ENCODE data around the gene COL15A1. TPM values are rescaled to one million over a fixed set of nuclear protein-coding genes. Genes with fewer than 3 reads are reported as not detected.

The COL15A1 gene
- total and polyA plus RNA-seq, 2 of the 8 experiments (the other 6 are each of a cell fraction or from before 2014, with no cell fraction given), result 0.12 to 0.15 TPM

- TF ChIP-seq, protein P1, sequence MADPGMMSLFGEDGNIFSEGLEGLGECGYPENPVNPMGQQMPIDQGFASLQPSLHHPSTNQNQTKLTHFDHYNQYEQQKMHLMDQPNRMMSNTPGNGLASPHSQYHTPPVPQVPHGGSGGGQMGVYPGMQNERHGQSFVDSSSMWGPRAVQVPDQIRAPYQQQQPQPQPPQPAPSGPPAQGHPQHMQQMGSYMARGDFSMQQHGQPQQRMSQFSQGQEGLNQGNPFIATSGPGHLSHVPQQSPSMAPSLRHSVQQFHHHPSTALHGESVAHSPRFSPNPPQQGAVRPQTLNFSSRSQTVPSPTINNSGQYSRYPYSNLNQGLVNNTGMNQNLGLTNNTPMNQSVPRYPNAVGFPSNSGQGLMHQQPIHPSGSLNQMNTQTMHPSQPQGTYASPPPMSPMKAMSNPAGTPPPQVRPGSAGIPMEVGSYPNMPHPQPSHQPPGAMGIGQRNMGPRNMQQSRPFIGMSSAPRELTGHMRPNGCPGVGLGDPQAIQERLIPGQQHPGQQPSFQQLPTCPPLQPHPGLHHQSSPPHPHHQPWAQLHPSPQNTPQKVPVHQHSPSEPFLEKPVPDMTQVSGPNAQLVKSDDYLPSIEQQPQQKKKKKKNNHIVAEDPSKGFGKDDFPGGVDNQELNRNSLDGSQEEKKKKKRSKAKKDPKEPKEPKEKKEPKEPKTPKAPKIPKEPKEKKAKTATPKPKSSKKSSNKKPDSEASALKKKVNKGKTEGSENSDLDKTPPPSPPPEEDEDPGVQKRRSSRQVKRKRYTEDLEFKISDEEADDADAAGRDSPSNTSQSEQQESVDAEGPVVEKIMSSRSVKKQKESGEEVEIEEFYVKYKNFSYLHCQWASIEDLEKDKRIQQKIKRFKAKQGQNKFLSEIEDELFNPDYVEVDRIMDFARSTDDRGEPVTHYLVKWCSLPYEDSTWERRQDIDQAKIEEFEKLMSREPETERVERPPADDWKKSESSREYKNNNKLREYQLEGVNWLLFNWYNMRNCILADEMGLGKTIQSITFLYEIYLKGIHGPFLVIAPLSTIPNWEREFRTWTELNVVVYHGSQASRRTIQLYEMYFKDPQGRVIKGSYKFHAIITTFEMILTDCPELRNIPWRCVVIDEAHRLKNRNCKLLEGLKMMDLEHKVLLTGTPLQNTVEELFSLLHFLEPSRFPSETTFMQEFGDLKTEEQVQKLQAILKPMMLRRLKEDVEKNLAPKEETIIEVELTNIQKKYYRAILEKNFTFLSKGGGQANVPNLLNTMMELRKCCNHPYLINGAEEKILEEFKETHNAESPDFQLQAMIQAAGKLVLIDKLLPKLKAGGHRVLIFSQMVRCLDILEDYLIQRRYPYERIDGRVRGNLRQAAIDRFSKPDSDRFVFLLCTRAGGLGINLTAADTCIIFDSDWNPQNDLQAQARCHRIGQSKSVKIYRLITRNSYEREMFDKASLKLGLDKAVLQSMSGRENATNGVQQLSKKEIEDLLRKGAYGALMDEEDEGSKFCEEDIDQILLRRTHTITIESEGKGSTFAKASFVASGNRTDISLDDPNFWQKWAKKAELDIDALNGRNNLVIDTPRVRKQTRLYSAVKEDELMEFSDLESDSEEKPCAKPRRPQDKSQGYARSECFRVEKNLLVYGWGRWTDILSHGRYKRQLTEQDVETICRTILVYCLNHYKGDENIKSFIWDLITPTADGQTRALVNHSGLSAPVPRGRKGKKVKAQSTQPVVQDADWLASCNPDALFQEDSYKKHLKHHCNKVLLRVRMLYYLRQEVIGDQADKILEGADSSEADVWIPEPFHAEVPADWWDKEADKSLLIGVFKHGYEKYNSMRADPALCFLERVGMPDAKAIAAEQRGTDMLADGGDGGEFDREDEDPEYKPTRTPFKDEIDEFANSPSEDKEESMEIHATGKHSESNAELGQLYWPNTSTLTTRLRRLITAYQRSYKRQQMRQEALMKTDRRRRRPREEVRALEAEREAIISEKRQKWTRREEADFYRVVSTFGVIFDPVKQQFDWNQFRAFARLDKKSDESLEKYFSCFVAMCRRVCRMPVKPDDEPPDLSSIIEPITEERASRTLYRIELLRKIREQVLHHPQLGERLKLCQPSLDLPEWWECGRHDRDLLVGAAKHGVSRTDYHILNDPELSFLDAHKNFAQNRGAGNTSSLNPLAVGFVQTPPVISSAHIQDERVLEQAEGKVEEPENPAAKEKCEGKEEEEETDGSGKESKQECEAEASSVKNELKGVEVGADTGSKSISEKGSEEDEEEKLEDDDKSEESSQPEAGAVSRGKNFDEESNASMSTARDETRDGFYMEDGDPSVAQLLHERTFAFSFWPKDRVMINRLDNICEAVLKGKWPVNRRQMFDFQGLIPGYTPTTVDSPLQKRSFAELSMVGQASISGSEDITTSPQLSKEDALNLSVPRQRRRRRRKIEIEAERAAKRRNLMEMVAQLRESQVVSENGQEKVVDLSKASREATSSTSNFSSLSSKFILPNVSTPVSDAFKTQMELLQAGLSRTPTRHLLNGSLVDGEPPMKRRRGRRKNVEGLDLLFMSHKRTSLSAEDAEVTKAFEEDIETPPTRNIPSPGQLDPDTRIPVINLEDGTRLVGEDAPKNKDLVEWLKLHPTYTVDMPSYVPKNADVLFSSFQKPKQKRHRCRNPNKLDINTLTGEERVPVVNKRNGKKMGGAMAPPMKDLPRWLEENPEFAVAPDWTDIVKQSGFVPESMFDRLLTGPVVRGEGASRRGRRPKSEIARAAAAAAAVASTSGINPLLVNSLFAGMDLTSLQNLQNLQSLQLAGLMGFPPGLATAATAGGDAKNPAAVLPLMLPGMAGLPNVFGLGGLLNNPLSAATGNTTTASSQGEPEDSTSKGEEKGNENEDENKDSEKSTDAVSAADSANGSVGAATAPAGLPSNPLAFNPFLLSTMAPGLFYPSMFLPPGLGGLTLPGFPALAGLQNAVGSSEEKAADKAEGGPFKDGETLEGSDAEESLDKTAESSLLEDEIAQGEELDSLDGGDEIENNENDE (IDR thresholded peaks at IDR 0.05; ENCODE audit: insufficient replicate concordance, low read length), result no peak
- no peak for TF ChIP-seq TCF12 (IDR thresholded peaks at IDR 0.05; ENCODE audit: low read depth, low read length)
- TF ChIP-seq KDM1A (IDR thresholded peaks at IDR 0.05; ENCODE audit: borderline replicate concordance, low read length), result no peak
- no peak for TF ChIP-seq CTBP2 (IDR thresholded peaks at IDR 0.05; ENCODE audit: borderline replicate concordance, insufficient read depth, insufficient read length, low read length)
Measured at GRCh38 chr9:98913705-98914104, 30.0 kb upstream of the COL15A1 start (continued).

Measured in H1 (cell line).